ENCODE data around the gene CHRM2. TPM values are rescaled to one million over a fixed set of nuclear protein-coding genes. Genes with fewer than 3 reads are reported as not detected.

CHRM2 gene
- total RNA-seq, 1 experiment from 2014 or later = not detected

DNA sequence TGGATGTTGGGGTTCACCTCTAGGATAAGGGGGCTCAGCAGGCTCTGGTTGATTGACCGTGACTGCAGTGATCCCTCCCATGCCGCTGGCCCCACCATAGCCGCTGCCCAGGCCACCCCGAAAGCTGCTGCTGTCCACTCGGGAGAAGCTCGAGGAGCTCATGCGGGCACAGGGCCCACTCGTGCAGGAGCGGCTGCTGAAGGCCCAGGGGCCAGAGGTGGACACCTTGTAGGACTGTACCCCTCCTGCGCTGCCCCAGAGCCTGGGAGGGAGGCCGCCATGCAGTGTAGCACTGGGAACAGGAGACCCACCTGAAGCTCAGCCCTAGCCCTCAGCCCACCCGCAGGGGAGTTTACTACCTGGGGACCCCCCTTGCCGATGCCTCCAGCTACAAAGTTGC is 70.0 kb downstream of the CHRM2 start:
- Histone ChIP-seq H3K4me3 (no peak overlapping the region), H3K36me3 (no peaks in the 10 kb centered on the region), H3K9me3 (no peaks in the 10 kb centered on the region), H3K27me3 (no peaks in the 10 kb centered on the region)
- DNase-seq = no peak

DNA sequence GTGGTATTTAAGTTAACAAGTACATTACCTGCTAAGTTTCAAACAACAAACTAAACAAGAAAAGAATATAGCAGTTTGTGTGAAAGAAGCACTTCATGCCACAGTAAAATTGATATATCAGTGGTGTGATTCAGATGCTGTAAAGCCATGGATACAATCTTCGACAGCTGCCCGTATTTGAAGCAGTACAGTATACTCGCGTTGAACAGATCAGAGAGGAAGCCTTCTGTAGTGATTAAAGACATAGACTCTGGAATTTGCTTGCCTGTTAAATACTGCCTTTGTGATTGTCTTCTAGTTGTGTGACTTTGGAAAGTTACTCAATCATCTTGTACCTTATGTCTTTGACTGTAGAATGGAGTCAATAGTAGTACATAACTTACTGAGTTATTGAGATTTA is 71.7 kb downstream of the CHRM2 start:
- no peaks in the 10 kb centered on the region for H3K9me3 ChIP-seq
- no peaks in the 10 kb centered on the region for H3K27me3 ChIP-seq

DNA sequence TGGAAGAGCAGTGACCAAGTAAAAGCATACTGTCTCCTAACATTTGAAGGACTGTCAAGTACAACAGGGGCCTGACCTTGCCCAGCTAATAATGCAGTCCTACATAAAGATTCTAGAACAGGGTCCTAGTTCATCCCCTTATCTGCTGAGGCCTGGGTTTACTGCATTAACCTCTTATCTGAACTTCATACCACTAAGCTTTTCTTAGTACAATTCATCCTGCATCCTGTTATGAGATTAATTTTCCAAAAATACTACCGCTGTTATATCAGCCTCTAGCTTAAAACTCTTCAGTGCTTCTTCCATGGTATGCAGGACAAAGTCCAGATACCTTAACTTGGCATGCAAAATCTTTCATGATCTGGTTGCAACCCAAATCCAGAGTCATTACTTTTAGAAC is 72.5 kb downstream of the CHRM2 start:
- no peak overlapping the region for H3K4me3 ChIP-seq
- H3K36me3 ChIP-seq = no peaks in the 10 kb centered on the region
- no peaks in the 10 kb centered on the region for H3K27me3 ChIP-seq
- no peaks in the 10 kb centered on the region for H3K9me3 ChIP-seq
- DNase-seq = no peak

More for the DNA sequence above, 71.7 kb downstream of the CHRM2 start:
- H3K4me3 ChIP-seq = no peak overlapping the region
- DNase-seq = no peak
- no peaks in the 10 kb centered on the region for H3K36me3 ChIP-seq

GRCh38 chr7:136941816-136942215 is 73.4 kb downstream of the CHRM2 start:
- Histone ChIP-seq H3K9me3 (no peaks in the 10 kb centered on the region), H3K36me3 (no peaks in the 10 kb centered on the region)
- DNase-seq = no peak

DNA sequence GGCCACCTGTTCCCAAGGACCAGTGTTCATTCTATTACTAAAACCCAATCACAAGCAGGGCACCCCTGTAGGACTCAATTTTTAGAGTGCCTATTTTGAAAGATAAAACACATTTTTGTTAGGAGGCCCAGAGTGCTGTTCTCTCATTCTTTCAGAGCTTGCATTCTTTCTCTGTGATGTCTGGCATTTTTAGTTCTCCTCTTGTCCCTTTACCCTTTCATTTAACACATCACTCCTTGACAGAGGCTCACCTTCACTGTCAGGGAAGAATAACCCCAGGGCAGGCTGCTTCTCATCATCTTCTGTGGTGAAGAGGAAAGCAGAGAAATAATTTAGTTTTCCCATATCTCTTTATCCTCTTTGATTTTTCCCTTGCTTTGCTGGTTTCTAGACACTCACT is 73.9 kb downstream of the CHRM2 start:
- no peak for DNase-seq
- Histone ChIP-seq H3K9me3 (no peaks in the 10 kb centered on the region), H3K27me3 (no peaks in the 10 kb centered on the region), H3K4me3 (no peak overlapping the region), H3K36me3 (no peaks in the 10 kb centered on the region)

More at GRCh38 chr7:136941816-136942215, 73.4 kb downstream of the CHRM2 start:
- no peaks in the 10 kb centered on the region for H3K27me3 ChIP-seq
- H3K4me3 ChIP-seq = no peak overlapping the region

GRCh38 chr7:136942994-136943393 is 74.5 kb downstream of the CHRM2 start:
- no peaks in the 10 kb centered on the region for H3K36me3 ChIP-seq
- H3K27me3 ChIP-seq = no peaks in the 10 kb centered on the region
- no peaks in the 10 kb centered on the region for H3K9me3 ChIP-seq
- no peak for DNase-seq
- no peak overlapping the region for H3K4me3 ChIP-seq

- no peaks in the 10 kb centered on the region for H3K9me3 ChIP-seq
- H3K4me3 ChIP-seq = no peak overlapping the region
- no peak for DNase-seq
- no peaks in the 10 kb centered on the region for H3K27me3 ChIP-seq
- no peaks in the 10 kb centered on the region for H3K36me3 ChIP-seq
Measured at GRCh38 chr7:136947347-136947746, 78.9 kb downstream of the CHRM2 start.

DNA sequence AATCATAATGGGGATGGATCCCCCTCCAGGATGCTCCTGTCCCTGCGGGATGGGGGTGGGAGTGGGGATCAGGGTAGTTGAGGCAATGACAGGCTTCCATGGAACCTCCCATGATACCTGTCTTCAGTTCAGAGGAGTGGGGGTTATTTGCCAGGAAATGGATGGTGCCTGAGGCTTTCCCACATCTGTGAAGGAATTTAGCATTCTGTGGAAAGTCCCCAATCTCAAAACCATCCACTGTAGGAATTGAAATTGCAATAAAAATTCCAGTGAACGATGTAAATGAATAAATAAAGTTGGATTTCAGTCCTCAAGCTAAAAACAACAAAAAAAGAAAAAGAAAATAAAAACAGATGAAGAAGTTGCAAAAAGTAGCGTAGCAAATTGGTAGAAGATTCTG is 81.9 kb downstream of the CHRM2 start:
- Histone ChIP-seq H3K36me3 (no peaks in the 10 kb centered on the region), H3K4me3 (no peak overlapping the region), H3K9me3 (no peaks in the 10 kb centered on the region), H3K27me3 (no peaks in the 10 kb centered on the region)
- DNase-seq = no peak

DNA sequence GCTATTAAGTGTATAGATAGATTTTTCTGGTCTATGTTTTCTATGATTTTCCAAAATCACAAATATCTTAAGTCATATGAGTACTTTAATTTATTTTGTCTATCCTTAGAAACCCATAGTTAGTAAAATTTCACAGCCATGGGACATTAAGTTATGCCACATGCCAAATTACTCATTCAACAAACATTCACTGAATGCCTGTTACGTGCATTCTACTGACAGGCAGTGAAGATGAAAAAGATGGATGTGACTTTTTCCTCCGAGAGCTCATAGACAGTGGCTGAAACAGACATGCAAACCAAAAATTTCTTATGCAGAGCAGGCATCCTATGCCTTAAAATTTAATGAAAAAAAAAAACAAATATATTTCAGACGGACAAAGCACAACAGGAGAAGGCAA is 84.9 kb downstream of the CHRM2 start:
- DNase-seq = no peak
- Histone ChIP-seq H3K4me3 (no peak overlapping the region), H3K27me3 (no peaks in the 10 kb centered on the region), H3K36me3 (no peaks in the 10 kb centered on the region), H3K9me3 (no peaks in the 10 kb centered on the region)

GRCh38 chr7:136956232-136956631 is 87.8 kb downstream of the CHRM2 start:
- Histone ChIP-seq H3K4me3 (no peak overlapping the region), H3K9me3 (no peaks in the 10 kb centered on the region), H3K36me3 (no peaks in the 10 kb centered on the region), H3K27me3 (no peaks in the 10 kb centered on the region)
- DNase-seq = no peak

DNA sequence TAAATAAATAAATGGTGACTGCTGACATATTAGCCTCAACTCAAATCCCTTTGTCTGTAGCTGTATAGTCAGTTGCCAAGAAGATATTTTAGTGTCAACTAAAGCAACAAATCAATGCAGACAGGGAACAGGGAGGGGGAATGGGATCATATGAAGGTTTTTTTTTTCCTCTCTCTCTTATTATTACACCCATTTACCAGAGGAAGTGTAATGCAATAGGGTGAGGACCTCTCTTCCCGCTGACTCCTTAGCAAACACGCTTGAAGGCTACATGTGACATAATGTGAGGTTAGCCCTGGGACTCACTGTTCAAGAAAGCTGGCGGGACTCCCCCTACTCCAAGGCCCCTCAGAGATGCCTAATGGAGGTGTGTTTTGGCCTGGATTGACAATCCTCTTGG is 88.2 kb downstream of the CHRM2 start:
- Histone ChIP-seq H3K4me3 (no peak overlapping the region), H3K9me3 (no peaks in the 10 kb centered on the region), H3K27me3 (no peaks in the 10 kb centered on the region), H3K36me3 (no peaks in the 10 kb centered on the region)
- no peak for DNase-seq

GRCh38 chr7:136957391-136957790 is 88.9 kb downstream of the CHRM2 start:
- H3K27me3 ChIP-seq = no peaks in the 10 kb centered on the region
- no peaks in the 10 kb centered on the region for H3K9me3 ChIP-seq
- no peak overlapping the region for H3K4me3 ChIP-seq
- no peak for DNase-seq
- H3K36me3 ChIP-seq = no peaks in the 10 kb centered on the region

GRCh38 chr7:136958016-136958415 is 89.6 kb downstream of the CHRM2 start:
- H3K4me3 ChIP-seq = no peak overlapping the region
- no peak for DNase-seq
- H3K36me3 ChIP-seq = no peaks in the 10 kb centered on the region
- no peaks in the 10 kb centered on the region for H3K27me3 ChIP-seq
- no peaks in the 10 kb centered on the region for H3K9me3 ChIP-seq

DNA sequence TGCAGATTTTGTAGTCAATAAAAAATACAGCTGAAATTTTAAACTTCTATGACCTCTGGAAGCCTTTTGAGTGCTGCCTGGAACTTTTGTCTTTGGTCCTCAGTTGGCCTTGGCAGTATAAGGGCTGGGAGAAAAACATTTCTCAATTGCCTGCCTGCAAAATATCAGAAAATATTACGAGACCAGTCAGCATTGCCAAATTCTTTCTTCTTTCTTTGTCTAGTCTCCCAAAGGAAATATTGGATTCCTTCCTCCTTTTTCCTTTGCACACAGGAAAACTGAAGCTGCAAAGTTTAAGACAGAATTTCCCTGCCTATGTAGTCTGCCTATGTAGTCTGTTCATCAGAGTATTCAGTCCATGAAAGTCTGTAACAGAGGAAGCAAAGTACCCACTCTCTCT is 95.9 kb downstream of the CHRM2 start:
- H3K9me3 ChIP-seq = no peaks in the 10 kb centered on the region
- H3K4me3 ChIP-seq = no peak overlapping the region
- H3K36me3 ChIP-seq = no peaks in the 10 kb centered on the region
- no peaks in the 10 kb centered on the region for H3K27me3 ChIP-seq
- DNase-seq = no peak

- H3K9me3 ChIP-seq = no peaks in the 10 kb centered on the region
- no peaks in the 10 kb centered on the region for H3K27me3 ChIP-seq
- H3K4me3 ChIP-seq = no peak overlapping the region
- H3K36me3 ChIP-seq = no peaks in the 10 kb centered on the region
- no peak for DNase-seq
Measured at GRCh38 chr7:136966825-136967224, 98.4 kb downstream of the CHRM2 start.

DNA sequence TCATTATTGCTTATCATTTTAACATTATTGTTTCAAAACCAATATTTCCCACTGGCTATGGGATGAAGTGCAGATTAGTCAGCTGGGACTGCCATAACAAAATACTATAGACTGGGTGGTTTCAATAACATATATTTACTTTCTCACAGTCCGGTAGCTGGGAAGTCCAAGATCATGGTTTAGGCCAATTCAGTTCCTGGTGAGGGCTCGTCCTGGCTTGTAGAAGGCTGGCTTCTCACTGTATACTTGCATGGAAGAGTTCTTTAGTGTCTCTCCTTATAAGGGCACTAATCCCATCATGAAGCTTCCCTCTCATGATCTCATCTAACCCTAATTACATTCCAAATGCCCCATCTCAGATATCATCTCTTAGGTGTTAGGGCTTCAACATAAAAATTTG is 101.3 kb downstream of the CHRM2 start:
- H3K4me3 ChIP-seq = no peak overlapping the region
- no peaks in the 10 kb centered on the region for H3K9me3 ChIP-seq
- DNase-seq = no peak
- no peaks in the 10 kb centered on the region for H3K36me3 ChIP-seq
- no peaks in the 10 kb centered on the region for H3K27me3 ChIP-seq

DNA sequence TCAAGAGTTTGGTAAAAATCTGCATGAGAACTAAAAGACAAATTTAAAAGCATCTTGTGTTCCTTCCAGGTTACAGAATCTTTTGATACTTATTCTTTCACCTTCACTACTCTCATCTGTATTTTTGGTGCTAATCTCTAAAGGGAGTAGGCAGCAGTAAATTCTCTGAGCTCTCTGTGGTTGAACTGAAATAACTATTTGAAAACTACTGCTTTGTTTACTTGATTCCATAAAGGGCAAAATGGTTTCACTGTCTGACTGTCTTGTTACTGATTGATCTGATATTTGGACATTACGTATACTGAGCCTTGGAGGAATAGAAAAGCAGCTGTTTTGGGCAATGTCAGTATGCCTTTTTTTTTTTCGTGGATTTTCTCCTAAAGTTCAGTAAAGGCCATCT is 103.3 kb downstream of the CHRM2 start:
- Histone ChIP-seq H3K36me3 (no peaks in the 10 kb centered on the region), H3K27me3 (no peaks in the 10 kb centered on the region), H3K9me3 (no peaks in the 10 kb centered on the region), H3K4me3 (no peak overlapping the region)
- DNase-seq = no peak

DNA sequence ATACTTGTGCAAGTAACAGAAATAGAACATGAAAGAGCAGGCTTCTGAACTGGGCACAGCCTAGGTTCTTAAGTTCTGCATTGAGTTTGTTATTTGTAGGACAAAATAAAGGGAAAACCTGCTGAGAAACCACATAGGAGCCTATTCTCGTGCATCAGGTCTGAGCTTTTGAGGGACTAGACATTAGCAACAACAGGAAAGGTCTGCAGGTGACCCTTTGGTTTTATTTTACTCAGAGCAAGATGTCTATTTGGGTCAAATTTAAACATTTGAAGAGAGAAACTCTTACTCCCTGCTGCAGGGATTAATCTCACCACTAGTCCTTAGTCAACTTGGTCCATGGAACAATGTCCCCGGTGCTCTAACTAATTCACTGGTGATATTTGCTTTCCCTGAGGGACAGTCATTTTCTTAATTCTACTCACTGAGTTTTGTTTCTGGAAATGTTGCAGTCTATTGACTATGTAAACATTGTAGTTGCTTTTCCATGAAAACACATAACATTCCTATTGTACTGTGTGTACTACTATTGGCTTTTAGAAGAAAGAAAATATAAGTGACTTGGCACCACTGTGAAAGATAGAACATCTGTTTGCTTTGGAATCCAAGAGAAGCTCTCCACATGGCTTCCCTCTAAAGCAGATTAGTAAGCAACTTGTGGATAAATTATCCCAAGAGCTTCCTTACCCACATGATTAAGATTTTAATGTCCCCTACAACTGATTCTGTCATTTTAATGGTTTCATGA is 108.2 kb downstream of the CHRM2 start:
- no peak overlapping the region for H3K4me3 ChIP-seq
- no peaks in the 10 kb centered on the region for H3K9me3 ChIP-seq
- H3K36me3 ChIP-seq = no peaks in the 10 kb centered on the region
- DNase-seq = no peak
- no peaks in the 10 kb centered on the region for H3K27me3 ChIP-seq

GRCh38 chr7:136993377-136993776 is 124.9 kb downstream of the CHRM2 start:
- DNase-seq = no peak
- H3K4me3 ChIP-seq = no peak overlapping the region

More at GRCh38 chr7:136993377-136993776, 124.9 kb downstream of the CHRM2 start:
- Histone ChIP-seq H3K9me3 (no peaks in the 10 kb centered on the region), H3K36me3 (no peaks in the 10 kb centered on the region), H3K27me3 (no peaks in the 10 kb centered on the region)

Data from MG63 (cell line).